Brain microvascular endothelial cell (primary cell): ENCODE results near the gene EIF4H.

Experiments
- DNase-seq: peaks from one replicate; pipeline ENCODE4 v3.0.0-alpha.2; 2020
- H3K27ac ChIP-seq: fragments of 250-450 bp; sonication (Bioruptor Pico); 2 replicates; pipeline ENCODE4 v1.5.1; 2020; ENCODE audit warnings: mild to moderate bottlenecking, moderate library complexity
- H3K27me3 ChIP-seq: fragments of 250-450 bp; sonication (Bioruptor Pico); replicated peaks from 2 replicates; pipeline ENCODE4 v1.5.1; 2020; ENCODE audit warnings: mild to moderate bottlenecking
- H3K36me3 ChIP-seq: fragments of 250-450 bp; sonication (Bioruptor Pico); replicated peaks from 2 replicates; pipeline ENCODE4 v1.5.1; 2020; ENCODE audit warnings: mild to moderate bottlenecking
- H3K4me3 ChIP-seq: 2 replicates; pipeline ENCODE4 v1.5.1; 2011; ENCODE audit warnings: low read depth, mild to moderate bottlenecking, control low read depth, low read length, moderate library complexity
- CTCF ChIP-seq: IDR thresholded peaks from 2 replicates; pipeline ENCODE4 v1.5.1; 2011; ENCODE audit warnings: low read depth, mild to moderate bottlenecking, moderate library complexity, low read length, control low read depth, inconsistent platforms; ENCODE audit errors: missing control alignments
- in situ Hi-C: cut with HindIII; loops from 2 replicates; pipeline ENCODE4 v1.10.0; 2017; ENCODE audit warnings: low sequenced_read_pairs, low pct_ligation_motif_present

The EIF4H gene

GRCh38 chr7:74182453-74183090 lies 8.4 kb downstream of the EIF4H start:
- Histone ChIP-seq H3K36me3 (peaks cover 22% of the 10 kb centered on the region), H3K27me3 (no peaks in the 10 kb centered on the region), H3K27ac (no peak overlapping the region), H3K4me3 (no peak overlapping the region)
- no peak for TF ChIP-seq CTCF
- in situ Hi-C loops, result loop anchor here (25.0 kb wide), 1 partner anchor 320 kb away; the partner anchor contains the start of gene TMEM270
- DNase-seq, result no peak

- H3K27ac ChIP-seq, result no peak overlapping the region
These were observed 9.0 kb downstream of the EIF4H start for GRCh38 chr7:74183142-74183541.

GRCh38 chr7:74183653-74184450 lies 9.7 kb downstream of the EIF4H start:
- in situ Hi-C loops, result loop anchor here (25.0 kb wide), 1 partner anchor 322 kb away; the partner anchor contains the start of gene TMEM270
- TF ChIP-seq CTCF, result peak; percentile 64
- Histone ChIP-seq H3K27me3 (no peaks in the 10 kb centered on the region), H3K27ac (no peak overlapping the region), H3K4me3 (no peak overlapping the region), H3K36me3 (peaks cover 31% of the 10 kb centered on the region)
- DNase-seq, result no peak

More at GRCh38 chr7:74183142-74183541, 9.0 kb downstream of the EIF4H start:
- Histone ChIP-seq H3K36me3 (peaks cover 28% of the 10 kb centered on the region), H3K27me3 (no peaks in the 10 kb centered on the region), H3K4me3 (no peak overlapping the region)
- DNase-seq, result no peak
- in situ Hi-C loops, result loop anchor here (25.0 kb wide), 1 partner anchor 321 kb away; the partner anchor contains the start of gene TMEM270
- TF ChIP-seq CTCF, result no peak

GRCh38 chr7:74185016-74185415 lies 10.9 kb downstream of the EIF4H start:
- no peak overlapping the region for H3K27ac ChIP-seq
- no peaks in the 10 kb centered on the region for H3K27me3 ChIP-seq
- H3K36me3 ChIP-seq, result peaks cover 38% of the 10 kb centered on the region
- in situ Hi-C loops, result loop anchor here (25.0 kb wide), 1 partner anchor 323 kb away; the partner anchor contains the start of gene TMEM270
- DNase-seq, result no peak
- no peak for TF ChIP-seq CTCF
- no peak overlapping the region for H3K4me3 ChIP-seq

GRCh38 chr7:74185636-74186035 lies 11.5 kb downstream of the EIF4H start:
- DNase-seq, result no peak
- no peaks in the 10 kb centered on the region for H3K27me3 ChIP-seq
- in situ Hi-C loops, result loop anchor here (25.0 kb wide), 1 partner anchor 323 kb away; the partner anchor contains the start of gene TMEM270
- no peak overlapping the region for H3K27ac ChIP-seq
- H3K36me3 ChIP-seq, result peaks cover 44% of the 10 kb centered on the region
- H3K4me3 ChIP-seq, result no peak overlapping the region
- no peak for TF ChIP-seq CTCF
